HL-60/S4 treated with retinoic acid at 250 ng/mL for 4 days and 3 days (cell line): Measurements from ENCODE around the gene TMEM97.

ENCODE experiments used
- in situ Hi-C: fragments of 300-500 bp; cut with MboI; formaldehyde crosslinking; loops from 2 replicates; pipeline ENCODE4 v1.7.0; 2022; ENCODE audit warnings: low sequenced_read_pairs

Gene TMEM97

DNA sequence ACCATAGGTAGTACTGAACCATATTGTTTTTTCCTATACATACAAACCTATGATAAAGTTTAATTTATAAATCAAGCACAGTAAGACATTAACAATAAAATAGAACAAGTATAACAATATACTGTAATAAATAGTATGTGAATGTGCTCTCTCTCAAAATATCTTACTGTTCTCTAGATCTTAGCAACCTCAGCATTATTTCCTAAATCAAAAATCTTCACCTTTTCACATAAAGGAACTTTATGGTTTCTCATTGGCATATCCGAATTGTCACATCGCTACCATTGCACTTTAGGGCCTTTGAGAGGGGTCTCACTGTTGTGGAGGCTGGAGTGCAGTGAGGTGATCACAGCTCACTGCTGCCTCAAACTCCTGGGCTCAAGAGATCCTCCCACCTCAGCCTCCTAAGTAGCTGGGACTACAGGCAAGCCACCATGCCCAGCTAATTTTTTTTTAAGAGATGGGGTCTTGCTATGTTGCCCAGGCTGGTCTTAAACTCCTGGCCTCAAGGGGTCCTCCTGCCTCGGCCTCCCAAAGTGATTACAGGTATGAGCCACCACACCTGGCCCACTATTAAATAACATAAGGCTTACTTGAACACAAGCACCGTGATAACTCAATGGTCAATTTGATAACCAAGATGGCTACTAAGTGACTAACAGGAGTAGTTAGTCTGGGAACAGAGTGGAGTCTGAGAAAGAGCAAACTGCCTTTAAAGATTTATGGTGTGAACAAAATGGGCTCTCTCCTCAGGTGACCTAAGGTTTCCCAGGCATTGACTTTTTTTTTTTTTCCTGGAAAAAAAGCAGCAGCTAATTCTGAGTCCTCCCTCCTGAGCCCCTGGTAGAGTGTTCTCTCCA, 2.9 kb upstream of the TMEM97 start:
- in situ Hi-C loops: no loop called here

DNA sequence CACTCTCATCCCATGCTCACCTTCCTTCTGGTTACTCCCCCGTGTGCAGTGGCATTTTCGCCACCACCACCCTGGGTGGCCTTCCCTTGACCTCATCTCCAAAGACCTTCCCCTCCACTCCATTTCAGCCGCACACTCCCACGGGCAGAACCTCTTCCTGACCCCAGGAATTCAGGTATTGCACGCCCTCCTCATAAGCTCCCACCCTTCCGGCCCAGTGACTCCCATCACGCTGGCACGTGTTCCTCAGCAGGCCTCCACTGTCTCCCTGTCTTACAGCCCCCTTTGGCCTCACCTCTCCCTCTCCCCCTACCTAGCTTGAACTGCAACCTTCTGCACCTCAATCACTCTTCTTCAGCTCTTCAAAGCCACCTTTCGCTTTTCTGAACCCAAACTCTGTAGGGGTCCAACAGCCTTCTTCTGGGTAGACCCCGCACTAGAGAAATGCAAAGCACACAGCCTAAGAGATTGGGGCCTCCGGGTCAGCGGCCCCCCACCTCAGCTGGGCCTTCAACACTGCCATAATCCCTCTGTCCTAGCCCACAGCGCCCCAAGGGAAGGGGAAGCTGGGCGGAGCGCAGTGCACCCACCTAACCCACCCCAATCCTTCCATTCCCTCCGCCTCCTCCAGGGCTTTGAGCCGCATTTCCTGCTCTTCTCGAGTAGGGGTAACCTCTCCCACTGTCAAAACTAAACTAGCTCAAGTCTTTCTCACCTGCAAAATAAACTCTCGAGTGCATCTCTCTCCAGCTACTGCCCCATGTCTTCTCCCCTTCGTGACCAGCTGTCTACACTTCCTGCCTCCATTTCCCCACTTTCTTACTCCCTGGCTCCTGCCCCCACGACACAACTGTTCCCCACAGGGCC, 1.7 kb upstream of the TMEM97 start:
- in situ Hi-C loops: no loop called here

DNA sequence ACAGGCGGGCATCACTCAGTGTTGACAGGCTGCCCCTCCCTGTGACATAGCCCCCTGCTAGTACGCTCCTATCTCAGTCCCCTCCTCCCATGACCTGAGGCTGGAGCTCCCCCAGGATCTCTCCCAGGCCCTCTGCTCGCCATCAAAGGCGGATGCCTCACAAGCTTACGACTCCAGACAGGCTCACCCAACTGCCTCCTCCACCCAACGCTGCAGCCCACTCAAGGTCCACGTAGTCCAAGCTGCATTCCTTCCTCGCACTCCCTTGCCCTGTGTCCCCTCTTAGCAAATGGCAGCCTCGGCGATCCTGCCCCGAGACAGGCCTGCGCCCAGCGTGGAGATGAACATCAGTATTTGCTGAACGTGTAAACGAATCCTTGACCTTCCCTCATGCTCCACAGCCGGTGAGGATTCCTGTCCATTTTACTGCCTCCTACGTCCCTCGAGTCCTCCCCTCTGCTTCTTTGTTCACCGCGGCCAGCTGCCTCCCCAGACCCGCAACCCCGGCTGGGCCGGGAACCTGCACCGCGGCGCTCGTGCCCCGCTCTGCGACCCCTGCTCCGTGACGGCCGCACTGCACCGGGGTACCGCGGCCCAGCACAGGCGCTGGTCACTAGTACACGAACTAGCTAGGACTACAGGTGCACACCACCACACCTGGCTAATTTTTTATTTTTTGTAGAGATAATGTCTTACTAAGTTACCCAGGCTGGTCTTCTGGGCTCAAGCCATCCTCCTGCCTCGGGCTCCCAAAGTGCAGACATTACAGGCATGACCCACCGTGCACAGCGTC, 838 bp upstream of the TMEM97 start:
- in situ Hi-C loops: no loop called here

DNA sequence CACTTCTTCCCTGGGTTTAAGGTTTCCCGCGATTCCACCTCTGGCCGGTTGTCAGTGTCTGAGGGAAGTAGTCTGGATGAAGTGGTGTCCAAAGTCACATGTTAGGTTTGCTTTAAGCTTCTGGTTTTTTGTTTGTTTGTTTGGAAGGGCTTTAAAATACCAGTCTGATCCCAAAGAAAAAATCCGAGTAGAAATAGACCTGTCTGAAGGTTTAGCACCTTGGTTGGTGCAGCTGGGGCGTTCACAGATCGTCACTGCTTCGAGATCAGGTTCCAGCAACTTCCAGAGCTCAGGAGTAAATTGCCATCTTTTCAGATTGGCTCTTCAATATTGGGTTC, 567 bp downstream of the TMEM97 start:
- in situ Hi-C loops: no loop called here

- in situ Hi-C loops: no loop called here
These were observed 1.4 kb downstream of the TMEM97 start for GRCh38 chr17:28320215-28321061.

GRCh38 chr17:28324267-28324745, 5.3 kb downstream of the TMEM97 start:
- in situ Hi-C loops: no loop called here

DNA sequence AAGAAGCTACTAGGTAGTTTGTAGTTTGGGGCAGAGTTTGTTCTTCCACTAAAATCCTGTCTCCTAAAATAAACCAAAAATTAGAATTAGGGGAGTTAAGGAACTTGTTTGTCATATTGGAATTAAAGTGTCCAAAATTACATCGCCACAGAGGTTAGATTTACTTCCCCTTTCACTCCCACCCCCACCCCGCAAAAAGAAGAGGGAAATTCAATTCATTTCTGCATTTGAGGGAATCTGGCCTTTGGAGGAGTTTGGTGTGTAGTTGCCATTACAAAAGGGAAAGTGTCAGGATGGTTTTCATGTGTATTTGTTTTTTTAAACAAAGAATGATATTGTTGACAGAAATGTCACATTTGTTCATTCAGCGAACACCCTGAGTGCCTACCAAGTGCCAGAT, 5.8 kb downstream of the TMEM97 start:
- in situ Hi-C loops: no loop called here

GRCh38 chr17:28325211-28325610, 6.2 kb downstream of the TMEM97 start:
- in situ Hi-C loops: no loop called here

- in situ Hi-C loops: no loop called here
These were observed 7.1 kb downstream of the TMEM97 start for GRCh38 chr17:28326114-28326513.

- in situ Hi-C loops: no loop called here
These were observed 8.1 kb downstream of the TMEM97 start for GRCh38 chr17:28327031-28327607.

- in situ Hi-C loops: no loop called here
These were observed 8.7 kb downstream of the TMEM97 start for GRCh38 chr17:28327709-28328108.

DNA sequence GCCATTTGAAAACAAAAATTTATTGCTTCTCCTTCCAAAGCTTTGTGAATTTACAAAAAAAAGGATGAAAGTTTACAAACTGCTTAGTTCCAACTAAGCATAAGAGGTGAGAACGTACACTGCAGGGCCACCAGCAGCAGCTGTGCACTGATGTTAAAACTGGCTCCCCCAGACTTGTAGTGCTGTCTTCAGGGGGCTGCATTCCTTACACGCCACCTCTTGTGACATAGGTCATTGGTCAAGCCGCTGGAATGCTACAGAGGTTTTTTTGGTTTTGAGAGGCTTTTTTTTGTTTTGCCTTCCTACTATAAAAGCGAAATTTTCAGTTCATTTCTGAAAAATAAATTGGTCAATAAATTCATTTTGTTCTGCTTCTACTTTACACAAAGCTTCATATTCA, 9.3 kb downstream of the TMEM97 start:
- in situ Hi-C loops: no loop called here

GRCh38 chr17:28330671-28331070, 11.7 kb downstream of the TMEM97 start:
- in situ Hi-C loops: no loop called here

DNA sequence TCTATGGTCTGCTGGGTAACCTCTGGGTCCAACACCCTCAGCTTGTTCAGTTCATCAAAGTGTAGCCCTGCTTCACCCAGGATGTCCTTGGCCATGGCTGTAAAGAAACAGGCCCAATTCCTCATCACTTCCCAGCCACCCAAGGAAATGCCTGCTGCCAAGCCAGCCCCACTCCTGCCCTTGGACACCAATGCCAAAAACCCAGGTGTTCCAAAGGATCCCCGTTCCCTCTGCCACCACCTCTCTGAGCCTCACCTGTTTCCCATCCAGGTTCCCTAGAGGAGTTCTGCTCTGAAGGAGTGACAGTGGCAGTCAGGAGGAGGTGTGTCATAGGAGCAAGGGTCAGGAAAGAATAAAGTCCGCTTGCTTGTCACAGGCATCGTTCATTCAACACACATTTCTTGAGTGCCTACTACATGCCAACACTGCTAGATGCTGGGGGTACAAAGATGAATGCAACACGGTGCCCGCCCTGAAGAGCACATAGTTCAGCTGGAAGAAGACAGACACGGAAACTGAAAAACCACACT, 13.0 kb downstream of the TMEM97 start:
- in situ Hi-C loops: no loop called here

DNA sequence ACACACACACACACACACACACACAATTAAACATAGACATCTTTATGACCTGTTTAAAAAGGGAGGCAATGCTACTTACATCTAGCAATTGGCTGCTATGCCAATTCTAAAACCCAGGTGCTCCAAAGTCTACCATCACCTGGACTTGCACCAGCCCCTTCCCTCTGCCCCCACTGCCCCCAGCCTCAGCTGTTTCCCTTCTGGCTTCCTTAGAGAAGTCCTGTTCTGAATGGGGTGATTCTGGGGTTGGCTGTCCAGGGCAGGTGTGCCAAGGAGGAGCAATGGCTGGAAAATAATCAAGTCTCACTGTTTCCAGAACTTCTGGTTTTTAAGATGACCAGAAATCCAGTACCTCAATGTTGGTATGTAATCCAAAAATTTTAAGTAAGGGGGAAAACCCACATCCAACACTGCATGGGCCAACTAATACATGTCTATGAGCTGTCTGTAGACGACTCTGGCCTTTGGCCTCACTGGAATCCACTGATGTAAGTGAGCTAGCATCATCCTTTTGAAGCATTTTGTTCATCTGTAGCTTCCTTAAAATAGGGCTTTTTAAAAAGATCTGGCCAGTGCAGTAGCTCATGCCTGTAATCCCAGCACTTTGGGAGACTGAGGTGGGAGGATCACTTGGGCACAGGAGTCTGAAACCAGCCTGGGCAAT, 14.2 kb downstream of the TMEM97 start:
- in situ Hi-C loops: no loop called here

DNA sequence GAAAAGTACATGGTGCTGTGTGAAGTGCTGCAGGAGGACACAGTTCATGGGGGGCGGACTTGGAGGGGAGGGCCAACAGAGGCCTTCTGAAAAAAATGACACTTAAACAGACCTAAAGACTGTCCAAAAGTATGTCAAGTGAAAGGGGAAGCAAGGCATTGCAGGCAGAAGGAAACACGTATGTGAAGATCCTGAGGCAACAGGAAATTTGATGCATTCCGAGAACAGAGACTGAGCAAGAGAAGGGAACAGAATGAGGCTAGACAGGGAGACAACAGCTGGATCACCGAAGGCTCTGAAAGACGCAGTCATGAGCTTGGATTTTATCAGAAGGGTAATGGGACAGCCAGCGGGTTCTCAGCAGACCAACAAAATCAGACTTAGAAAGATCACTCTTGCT, 15.2 kb downstream of the TMEM97 start:
- in situ Hi-C loops: no loop called here

DNA sequence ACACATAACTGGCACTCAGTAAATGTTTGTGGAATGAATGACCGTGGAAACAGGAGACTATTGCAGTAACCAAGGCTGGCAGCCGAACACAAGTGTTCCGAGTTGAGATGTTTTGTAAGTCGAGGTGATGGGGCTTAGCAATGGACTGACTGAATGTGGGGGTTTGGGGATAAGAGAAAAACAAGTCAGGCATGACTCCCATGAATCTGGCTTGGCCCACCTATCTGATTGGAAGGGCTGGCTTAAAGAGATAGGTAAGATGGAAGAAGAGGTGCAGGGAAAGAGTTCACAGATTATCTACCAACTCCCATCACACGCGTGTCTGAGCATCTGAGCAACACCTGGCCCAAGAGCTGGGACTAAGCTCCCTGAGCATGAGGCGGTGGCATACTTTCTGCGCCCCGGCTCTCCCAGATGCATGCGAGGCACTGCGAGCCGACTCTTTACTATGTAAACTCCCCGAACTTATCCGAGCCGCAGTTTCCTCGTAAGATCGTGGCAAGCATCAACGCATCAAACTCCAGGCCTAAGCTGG, 15.7 kb downstream of the TMEM97 start:
- in situ Hi-C loops: no loop called here

DNA sequence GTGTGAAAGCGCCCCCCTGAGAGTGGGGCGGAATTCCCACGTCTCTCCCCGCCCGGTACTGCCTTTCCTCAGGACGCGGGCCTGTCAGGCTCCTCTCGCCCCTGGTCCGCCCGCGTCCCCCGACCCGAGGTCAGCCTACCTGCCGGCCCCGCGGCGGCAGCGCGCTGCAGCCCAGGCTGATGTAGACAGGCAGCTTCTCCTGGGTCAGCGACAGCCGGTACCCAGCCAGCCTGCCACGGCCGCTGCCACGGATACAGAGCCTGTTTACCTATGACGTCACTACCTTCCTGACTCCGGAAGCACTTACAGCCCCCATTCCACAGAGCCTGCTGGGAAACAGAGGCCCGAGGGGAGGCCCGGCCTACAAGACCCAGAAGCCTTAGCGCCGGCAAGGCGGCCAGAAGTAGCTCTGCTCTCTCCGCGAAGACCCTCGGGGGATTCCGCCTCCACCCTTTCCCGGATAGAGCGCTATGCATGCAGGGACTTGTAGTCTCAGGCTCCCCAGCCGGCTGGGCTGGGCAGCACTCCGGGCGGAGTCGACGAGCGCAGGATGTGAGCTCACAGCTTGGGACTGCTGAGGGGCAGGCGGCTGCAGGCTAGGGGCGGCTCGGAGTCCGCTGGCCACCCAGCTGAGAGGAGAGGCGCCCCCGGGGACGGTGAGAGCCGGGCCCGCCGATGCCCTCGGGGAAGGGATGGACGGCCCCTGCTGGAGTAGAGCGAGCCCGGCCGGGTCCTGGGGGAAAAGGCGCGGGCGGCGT, 16.4 kb downstream of the TMEM97 start, which contains the start of the genes IFT20 and TNFAIP1:
Gene IFT20 (minus strand): TSS at position 272 of the 758 bp plus-strand sequence. CDS start 3,487 bp downstream, outside the sequence.
Gene TNFAIP1 (plus strand): TSS at position 561 of the 758 bp plus-strand sequence. CDS start 3,761 bp downstream, outside the sequence.
- in situ Hi-C loops: no loop called here
